Activated T-helper 1 cell treated with Interleukin-2 at 50 U/mL for 16 hours (primary cell): ENCODE measurements around the gene RPS28.
"Not testable (repeated sequence)": the region's sequence is repeated elsewhere in the genome, so short reads cannot be mapped to it uniquely, and the experiment has no call there.

ENCODE experiments used
- DNase-seq: peaks from one replicate; pipeline ENCODE4 v3.0.0-alpha.2; 2020; ENCODE audit warnings: low read depth

The RPS28 gene

DNA sequence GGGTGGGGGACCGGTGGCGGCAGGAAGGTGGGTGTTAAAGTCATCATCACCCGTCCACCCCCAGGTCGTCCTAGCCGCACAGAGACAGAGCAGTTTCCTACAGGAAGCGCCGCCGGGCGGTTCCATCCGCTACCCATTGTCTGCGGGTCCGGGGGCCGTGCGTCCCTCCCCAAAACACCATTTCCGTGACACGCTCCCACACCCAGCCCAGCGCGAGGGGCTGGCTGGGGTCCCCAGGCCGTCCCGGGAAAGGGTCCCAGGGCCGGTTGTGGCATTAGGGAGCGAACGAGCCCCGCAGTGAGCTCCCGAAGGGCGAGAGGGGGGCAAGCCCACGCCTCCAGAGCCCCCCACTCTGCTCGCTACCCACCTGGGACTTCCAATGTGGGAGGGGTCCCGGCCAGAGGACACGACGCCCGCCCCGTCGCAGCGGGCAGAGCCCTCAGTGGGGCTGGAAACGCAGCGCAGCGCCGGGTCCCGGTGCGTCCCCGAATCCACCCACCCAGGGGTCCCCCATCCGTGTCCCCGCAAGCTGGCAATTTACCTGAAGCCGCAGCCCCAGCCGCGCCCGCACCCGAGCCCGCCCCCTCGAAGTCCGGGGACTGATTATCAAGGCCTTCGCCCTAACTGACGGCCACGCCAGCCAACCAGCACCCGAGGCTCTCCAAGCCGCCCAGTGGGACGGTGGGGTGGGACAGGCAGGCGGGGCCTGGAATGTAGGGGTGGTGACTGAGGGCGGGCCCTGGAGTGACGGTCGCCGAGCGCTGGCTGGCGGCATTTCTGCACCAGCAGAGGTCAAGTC lies 21.6 kb downstream of the RPS28 start, which contains the start of gene KANK3:
Gene KANK3, minus strand, starts transcription at position 579 of the 799 bp plus-strand sequence. CDS start 5,434 bp downstream, outside the sequence.
- DNase-seq, result peak; percentile 85

DNA sequence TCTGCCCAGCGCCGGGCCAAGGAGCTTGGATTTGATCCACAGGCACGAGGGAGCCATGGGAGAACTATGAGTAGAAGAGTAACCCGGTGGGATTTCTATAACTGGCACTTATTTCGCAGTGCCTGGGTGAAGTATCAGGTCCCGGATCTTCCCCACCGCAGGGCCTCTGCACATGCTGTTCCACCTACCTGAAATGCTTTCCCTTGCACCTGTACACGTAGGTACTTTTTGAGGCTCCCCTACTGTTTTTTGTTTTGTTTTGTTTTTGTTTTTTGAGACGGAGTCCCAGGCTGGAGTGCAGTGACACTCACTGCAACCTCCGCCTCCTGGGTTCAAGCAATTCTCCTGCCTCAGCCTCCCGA lies 22.2 kb downstream of the RPS28 start:
- no peak for DNase-seq

DNA sequence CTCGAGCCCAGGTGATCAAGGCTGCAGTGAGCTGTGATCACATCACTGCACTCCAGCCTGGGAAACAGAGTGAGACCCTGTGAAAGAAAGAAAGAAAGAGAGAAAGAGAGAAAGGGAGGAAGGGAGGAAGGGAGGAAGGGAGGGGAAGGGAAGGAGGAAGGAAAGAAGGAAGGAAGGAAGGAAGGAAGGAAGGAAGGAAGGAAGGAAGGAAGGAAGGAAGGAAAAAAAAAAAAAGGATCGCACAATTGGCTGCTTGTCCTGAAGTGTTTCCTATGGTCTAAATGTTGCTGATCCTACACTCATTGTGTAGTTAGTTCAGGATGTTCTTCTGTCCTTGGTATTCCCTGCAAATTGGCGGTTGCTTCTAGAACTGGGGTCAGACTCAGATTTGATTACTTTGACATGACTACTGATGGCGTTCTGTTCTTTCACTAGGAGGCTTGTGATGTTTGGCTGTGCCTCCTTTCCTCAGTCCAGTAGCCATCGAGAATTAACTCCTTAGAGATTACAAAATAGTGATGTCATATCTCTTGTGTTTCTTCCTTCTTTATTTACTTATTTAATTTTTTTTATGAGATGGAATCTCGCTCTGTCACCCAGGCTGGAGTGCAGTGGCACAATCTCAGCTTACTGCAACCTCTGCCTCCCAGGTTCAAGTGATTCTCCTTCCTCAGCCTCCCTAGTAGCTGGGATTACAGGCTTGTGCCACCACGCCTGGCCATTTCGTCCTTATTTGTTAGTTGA lies 28.5 kb downstream of the RPS28 start:
- not testable (repeated sequence) for DNase-seq

DNA sequence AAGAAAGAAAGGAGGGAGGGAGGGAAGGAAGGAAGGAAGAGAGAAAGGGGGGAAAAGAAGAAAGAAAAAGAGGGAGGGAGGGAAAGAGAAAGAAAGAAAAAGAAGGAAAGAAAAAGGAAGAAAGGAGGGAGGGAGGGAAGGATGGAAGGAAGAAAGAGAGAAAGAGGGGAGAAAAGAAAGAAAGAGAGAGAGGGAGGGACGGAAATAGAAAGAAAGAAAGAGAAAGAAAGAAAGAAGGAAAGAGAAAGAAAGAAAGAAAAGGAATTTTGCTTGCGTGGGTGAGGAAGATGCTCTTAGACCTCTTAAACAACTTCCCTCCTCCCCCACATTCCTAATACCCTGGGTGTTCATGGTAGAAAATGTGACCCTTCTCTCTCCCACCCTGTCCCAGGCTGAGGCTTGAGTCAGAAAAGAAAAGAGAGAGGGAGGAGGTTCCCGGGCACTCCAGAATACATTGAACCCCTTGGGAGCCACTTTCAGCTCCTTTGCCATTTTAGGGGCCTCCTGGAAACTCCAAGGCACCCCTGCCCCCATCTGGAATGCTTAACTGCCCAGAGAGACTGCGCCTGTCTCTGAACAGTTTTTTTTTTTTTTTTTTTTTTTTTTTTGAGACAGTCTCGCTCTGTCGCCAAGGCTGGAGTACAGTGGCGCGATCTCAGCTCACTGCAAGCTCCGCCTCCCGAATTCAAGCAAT lies 31.0 kb downstream of the RPS28 start:
- no peak for DNase-seq

DNA sequence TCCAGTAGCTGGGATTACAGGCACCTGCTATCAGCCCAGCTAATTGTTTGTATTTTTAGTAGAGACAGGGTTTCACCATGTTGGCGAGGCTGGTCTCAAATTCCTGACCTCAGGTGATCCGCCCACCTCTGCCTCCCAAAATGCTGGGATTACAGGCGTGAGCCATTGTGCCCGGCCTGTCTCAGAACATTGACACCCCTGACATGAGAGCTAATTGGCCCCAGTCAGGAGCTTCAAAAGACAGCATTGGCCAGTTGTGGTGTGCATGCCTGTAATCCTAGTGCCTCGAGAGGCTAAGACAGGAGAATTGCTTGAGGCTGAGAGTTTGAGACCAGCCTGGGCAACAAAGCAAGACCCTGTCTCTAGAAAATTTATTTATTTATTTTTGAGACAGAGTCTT lies 31.5 kb downstream of the RPS28 start:
- DNase-seq, result not testable (repeated sequence)

DNA sequence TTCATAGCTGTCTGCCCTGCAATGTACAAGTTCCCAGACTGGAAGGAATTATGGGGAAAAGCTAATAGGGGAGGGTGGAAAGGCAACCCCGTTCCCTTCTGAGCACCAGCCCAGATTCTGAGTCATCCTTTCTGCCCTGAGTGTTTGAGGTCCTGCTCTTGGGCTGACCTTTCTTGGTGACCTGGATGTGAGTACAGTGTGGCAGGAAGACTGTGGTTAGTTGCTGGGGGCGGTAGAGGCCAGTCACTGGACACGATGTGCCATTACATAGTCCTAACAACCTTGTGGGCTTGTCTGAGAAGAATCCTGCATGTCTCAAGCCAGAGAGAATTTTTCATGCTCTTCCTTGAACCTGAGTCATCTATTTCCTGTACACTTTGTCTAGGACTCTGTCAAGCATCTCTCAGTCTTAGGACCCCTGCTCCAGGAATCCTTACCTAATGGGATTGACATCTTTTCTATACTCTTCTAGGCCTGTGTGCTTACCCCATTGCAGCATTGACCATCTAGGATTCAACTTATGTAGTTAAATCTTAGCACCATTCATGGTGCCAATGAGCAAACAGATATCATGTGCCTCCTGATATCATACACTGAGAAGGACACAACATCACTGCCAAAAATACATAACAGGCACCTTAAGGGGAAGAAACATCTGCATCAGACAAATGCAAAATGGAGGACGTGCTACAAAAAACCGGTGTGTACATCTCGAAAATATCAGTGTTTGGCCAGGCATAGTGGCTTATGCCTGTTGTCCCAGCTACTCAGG lies 34.5 kb downstream of the RPS28 start:
- no peak for DNase-seq

DNA sequence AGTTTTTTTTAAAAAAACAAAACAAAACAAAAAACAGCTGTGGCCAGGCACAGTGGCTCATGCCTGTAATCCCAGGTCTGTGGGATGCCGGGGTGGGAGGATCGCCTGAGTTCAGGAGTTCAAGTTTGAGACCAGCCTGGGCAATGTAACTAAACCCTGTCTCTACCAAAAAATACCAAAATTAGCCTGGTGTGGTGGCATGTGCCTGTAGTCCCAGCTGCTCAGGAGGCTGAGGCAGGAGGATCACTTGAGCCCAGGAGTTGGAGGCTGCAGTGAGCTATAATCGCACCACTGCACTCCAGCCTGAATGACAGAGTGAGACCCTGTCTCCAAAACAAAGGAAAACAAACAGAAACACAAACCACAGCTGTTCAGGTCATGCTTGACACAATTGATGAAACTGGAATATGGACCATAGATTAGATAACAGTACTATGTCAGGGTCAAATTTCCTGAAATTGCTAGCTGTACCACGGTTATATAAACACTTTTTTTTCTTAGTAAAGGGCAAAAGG lies 35.8 kb downstream of the RPS28 start:
- no peak for DNase-seq

DNA sequence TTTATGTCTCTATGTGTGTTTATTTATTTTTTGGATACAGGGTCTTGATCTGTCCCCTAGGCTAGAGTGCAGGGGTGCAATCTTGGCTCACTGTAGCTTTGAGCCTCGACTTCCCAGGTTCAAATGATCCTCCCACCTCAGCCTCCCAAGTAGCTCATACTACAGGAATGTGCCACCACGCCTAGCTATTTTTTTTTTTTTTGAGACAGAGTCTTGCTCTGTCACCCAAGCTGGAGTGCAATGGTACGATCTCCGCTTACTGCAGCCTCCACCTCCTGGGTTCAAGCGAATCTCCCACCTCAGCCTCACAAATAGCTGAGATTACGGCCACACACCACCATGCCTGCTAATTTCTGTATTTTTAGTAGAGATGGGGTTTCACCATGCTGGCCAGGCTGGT lies 37.7 kb downstream of the RPS28 start:
- no peak for DNase-seq

DNA sequence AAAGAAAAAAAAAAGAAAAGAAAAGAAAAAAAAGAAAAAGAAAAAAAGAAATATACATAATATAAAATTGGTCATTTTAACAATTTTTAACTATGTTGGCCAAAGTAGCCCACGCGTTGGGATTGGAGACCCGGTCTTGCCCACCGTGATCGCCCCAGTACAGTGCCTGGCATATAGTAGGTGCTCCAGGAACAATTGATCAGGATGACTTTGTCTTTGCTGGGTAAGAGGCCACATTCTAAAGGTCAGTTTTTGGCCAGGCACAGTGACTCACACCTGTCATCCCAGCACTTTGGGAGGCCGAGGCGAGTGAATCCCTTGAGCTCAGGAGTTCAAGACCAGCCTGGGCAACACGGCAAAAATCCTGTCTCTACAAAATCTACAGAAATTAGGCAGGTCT lies 38.9 kb downstream of the RPS28 start:
- no peak for DNase-seq

DNA sequence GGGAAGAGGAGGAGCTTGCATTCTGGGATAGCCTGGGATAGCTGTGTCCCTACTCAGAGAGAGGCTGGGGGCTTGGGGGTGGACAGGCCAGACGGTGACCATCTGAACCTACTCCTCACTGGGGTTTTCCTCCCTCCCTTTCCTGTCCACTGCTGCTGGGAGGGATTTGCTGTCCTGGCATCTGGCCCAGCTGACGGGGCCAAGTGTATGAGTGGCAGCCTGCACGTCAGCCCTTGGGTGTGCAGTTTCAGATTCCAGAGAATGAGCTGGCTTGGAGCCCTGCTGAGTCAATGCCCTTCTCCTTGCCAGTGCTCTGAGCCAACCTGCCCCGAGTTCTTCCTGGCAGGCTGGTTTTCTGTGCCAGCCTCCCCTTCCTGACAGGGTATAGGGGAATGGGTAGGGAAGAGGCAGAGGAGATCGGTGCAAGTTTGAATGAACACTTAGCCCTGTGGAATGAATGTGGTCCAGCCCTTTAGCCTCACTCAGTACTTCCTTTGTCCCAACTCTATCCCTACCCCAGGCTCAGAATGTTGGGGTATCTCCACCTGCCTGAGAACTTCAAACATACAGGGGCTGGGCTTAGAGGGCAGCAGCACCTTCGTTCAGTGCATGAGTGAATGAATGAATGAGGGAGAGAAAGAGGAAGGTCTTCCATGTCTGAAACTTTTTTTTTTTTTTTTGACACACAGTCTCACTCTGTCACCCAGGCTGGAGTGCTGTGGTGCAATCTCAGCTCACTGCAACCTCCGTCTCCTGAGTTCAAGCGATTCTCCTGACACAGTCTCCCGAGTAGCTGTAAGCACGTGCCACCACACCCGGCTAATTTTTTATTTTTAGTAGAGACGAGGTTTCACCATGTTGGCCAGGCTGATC lies 40.9 kb downstream of the RPS28 start:
- DNase-seq, result no peak

DNA sequence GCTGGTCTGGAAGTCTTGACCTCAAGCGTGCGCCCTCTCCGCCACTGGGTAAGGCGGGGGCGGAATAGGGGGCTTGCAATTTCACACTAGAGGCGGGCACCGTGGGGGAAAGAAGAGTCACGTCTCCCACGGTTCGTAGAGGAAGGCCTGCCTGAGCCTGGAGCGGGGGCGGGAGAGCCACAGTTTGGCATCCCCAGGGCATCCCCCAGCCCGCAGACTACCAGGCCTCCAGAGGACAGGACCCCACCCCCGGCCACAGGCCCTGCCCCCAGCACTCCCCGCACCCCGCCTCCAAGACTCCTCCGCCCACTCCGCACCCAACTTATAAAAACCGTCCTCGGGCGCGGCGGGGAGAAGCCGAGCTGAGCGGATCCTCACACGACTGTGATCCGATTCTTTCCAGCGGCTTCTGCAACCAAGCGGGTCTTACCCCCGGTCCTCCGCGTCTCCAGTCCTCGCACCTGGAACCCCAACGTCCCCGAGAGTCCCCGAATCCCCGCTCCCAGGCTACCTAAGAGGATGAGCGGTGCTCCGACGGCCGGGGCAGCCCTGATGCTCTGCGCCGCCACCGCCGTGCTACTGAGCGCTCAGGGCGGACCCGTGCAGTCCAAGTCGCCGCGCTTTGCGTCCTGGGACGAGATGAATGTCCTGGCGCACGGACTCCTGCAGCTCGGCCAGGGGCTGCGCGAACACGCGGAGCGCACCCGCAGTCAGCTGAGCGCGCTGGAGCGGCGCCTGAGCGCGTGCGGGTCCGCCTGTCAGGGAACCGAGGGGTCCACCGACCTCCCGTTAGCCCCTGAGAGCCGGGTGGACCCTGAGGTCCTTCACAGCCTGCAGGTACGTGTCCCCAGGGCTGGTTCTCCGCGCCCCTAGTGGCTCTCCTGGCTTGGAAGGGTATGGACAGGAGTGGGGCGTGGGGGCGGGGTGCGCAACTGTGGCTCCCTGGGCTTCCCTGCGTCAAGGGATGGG lies 42.8 kb downstream of the RPS28 start, which contains the start of gene ANGPTL4:
Gene ANGPTL4, plus strand, starts transcription at position 353 of the 969 bp plus-strand sequence. Its CDS starts 167 bp downstream, at position 520.
- DNase-seq, result no peak

DNA sequence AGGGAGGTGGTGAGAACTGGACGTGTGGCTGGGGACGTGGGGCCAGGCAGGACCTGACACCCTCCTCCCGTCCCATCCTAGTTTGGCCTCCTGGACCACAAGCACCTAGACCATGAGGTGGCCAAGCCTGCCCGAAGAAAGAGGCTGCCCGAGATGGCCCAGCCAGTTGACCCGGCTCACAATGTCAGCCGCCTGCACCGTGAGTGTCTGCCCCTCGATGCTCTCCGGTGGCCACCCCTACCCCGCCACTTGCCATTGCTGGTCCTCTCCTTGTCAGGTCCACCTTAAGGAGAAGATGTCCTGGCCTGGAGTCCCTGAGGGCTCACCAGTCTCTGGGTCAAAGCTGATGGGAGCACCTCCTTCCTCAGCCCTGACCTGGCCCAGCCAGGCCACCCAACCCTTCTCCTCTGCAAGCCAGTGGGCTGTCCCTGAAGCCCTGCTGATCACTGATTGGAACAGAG lies 44.9 kb downstream of the RPS28 start:
- DNase-seq, result no peak

DNA sequence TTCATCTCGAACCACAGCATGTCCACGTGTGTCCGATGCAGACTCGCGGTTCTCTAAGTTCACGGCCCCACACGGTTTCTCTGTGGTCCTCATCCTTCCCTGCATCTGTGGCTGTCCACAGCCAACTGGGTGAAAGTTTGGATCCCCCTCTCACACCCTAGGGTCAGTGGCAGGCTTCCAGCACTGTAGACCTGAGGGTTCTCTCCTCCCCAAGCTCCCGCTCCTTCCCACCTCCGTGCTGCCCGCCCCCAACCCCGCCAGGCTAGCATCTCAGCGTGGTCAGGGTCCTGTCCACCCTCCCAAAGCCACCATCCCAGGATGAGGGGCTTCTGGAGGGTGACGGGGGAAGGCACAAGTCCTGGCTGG lies 45.6 kb downstream of the RPS28 start:
- no peak for DNase-seq

DNA sequence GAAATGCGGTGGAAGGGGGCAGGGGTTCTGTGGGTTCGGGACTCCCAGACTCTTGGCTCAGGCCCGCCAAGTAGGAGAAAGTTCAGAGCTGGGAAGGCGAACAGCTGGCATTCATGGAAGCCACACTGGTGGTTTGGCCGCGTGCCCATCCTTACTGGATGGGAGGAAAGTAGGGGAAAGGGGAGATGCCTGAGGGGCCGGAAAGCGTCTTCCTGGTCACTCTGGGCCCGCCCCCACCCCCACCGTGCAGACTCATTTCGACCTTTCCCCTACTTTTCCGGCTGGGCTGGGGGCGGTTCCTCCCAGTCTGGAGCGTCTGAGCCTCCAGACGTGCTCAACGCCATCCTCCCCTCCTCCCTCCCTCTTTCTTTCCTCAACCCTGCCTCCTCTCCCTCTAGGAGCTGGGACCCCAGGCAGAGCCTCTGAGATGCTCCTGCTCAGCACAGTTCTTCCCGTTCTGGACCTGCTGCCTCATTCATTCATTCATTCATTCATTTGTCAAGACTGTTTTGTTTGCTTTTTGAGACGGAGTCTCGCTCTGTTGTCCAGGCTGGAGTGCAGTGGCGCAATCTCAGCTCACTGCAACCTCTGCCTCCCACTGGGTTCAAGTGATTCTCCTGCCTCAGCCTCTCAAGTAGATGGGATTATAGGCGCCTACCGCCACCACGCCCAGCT lies 46.2 kb downstream of the RPS28 start:
- no peak for DNase-seq

DNA sequence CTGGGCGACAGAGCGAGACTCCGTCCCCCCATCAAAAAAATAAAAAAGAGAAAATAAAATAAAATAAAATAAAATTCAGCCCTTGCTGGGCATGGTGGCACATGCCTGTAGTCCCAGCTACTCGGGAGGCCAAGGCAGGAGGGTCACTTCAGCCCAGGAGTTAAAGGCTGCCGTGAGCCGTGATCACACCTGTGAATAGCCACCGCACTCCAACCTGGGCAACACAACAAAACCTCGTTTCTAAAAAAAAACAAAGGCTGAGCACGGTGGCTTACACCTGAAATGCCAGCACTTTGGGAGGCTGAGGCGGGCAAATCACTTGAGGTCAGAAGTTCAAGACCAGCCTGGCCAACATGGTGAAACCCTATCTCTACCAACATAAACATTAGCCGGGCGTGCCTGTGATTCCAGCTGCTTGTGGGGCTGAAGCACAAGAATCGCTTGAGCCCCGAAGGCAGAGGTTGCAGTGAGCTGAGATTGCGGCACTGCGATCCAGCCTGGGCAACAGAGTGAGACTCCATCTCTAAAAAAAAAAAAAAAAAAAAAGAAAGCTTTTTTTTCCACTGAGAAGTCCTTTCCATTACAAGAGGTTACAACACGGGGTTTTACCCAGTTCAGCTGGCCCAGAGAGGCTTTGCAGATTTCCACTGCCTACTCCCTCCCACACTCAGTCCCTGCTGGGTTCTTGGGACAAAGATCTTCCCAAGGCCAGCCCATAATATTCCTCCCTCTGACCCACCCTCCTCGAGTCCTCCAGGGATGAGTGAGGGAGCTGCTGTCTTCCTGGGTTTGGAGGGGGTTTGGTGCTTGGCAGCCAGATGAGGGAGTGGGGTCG lies 49.1 kb downstream of the RPS28 start:
- DNase-seq, result no peak

DNA sequence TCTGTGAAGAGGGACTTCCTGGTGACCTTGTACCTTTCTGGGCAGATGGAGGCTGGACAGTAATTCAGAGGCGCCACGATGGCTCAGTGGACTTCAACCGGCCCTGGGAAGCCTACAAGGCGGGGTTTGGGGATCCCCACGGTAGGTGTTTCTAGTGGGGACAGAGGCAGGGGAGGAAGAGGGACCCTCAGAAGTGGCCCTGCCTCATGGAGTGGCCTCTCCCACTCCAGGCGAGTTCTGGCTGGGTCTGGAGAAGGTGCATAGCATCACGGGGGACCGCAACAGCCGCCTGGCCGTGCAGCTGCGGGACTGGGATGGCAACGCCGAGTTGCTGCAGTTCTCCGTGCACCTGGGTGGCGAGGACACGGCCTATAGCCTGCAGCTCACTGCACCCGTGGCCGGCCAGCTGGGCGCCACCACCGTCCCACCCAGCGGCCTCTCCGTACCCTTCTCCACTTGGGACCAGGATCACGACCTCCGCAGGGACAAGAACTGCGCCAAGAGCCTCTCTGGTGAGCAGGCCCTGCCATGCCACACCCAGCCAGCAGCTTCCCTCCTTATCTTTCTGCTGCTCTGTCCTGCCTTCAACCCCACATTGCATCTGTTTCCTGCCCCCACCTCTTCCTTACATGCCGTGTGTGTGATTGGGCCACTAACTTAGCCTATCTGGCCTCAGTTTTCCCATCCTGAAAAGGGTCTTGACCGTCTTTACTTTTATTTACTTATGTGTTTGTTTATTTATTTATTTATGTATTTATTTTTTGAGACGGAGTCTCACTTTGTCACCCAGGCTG lies 49.9 kb downstream of the RPS28 start:
- DNase-seq, result no peak
